ENCODE results near the gene OSER1.
"Not testable (repeated sequence)": the region's sequence is repeated elsewhere in the genome, so short reads cannot be mapped to it uniquely, and the experiment has no call there.

OSER1 gene

GRCh38 chr20:44210406-44211176 lies at the start of gene OSER1:
OSER1 (minus strand) TSS chr20:44210771; CDS start chr20:44206957, 3,814 bp downstream.
- DNase-seq: peak; percentile 95

GRCh38 chr20:44258226-44258890 lies 47.8 kb upstream of the OSER1 start:
- no peak for DNase-seq

- DNase-seq: no peak
Measured at GRCh38 chr20:44256961-44257360, 46.4 kb upstream of the OSER1 start.

GRCh38 chr20:44255942-44256341 lies 45.4 kb upstream of the OSER1 start:
- no peak for DNase-seq

GRCh38 chr20:44254073-44254472 lies 43.5 kb upstream of the OSER1 start:
- no peak for DNase-seq

- no peak for DNase-seq
Measured at GRCh38 chr20:44253528-44253927, 43.0 kb upstream of the OSER1 start.

GRCh38 chr20:44251284-44251683 lies 40.7 kb upstream of the OSER1 start:
- no peak for DNase-seq

GRCh38 chr20:44248410-44248759 lies 37.8 kb upstream of the OSER1 start:
- no peak for DNase-seq

GRCh38 chr20:44247586-44248409 lies 37.2 kb upstream of the OSER1 start:
- no peak for DNase-seq

GRCh38 chr20:44247131-44247571 lies 36.6 kb upstream of the OSER1 start, which contains the start of gene GDAP1L1:
GDAP1L1 (plus strand) TSS chr20:44247308; CDS start chr20:44247335, 27 bp downstream.
- DNase-seq: no peak

GRCh38 chr20:44245977-44246376 lies 35.4 kb upstream of the OSER1 start:
- no peak for DNase-seq

- no peak for DNase-seq
Measured at GRCh38 chr20:44241796-44242195, 31.2 kb upstream of the OSER1 start.

GRCh38 chr20:44236840-44237239 lies 26.3 kb upstream of the OSER1 start:
- DNase-seq: not testable (repeated sequence)

- no peak for DNase-seq
Measured at GRCh38 chr20:44235702-44236101, 25.1 kb upstream of the OSER1 start.

GRCh38 chr20:44234566-44235317 lies 24.2 kb upstream of the OSER1 start:
- no peak for DNase-seq

- DNase-seq: no peak
Measured at GRCh38 chr20:44233436-44234016, 23.0 kb upstream of the OSER1 start.

- DNase-seq: not testable (repeated sequence)
Measured at GRCh38 chr20:44232469-44232856, 21.9 kb upstream of the OSER1 start.

GRCh38 chr20:44231713-44232468 lies 21.3 kb upstream of the OSER1 start:
- DNase-seq: no peak

GRCh38 chr20:44231193-44231592 lies 20.6 kb upstream of the OSER1 start:
- DNase-seq: no peak

GRCh38 chr20:44228465-44229258 lies 18.1 kb upstream of the OSER1 start:
- no peak for DNase-seq

- DNase-seq: no peak
Measured at GRCh38 chr20:44224637-44225036, 14.1 kb upstream of the OSER1 start.
